Kidney epithelial cell (primary cell): ENCODE measurements around the gene OR5AU1. TPM values are rescaled to one million over a fixed set of nuclear protein-coding genes. Genes with fewer than 3 reads are reported as not detected.

Experiments used
- DNase-seq: peaks from one replicate; pipeline ENCODE4 v3.0.0-alpha.2; 2010; ENCODE audit warnings: low read depth
- H3K27me3 ChIP-seq: 2 replicates; pipeline ENCODE4 v1.6.0; 2011; ENCODE audit warnings: low read length; ENCODE audit not compliant: control insufficient read depth, insufficient read depth
- H3K36me3 ChIP-seq: 2 replicates; pipeline ENCODE4 v1.5.1; 2011; ENCODE audit warnings: low read length; ENCODE audit not compliant: control insufficient read depth, insufficient read depth
- H3K4me3 ChIP-seq: 2 replicates; pipeline ENCODE4 v1.5.1; 2011; ENCODE audit warnings: low read depth, mild to moderate bottlenecking, control low read depth, low read length
- CTCF ChIP-seq: IDR thresholded peaks from 2 replicates; pipeline ENCODE4 v1.5.1; 2011; ENCODE audit warnings: mild to moderate bottlenecking, moderate library complexity, low read length, control low read depth, inconsistent platforms; ENCODE audit not compliant: insufficient read depth, poor library complexity, severe bottlenecking
- total RNA-seq: library from RNA; depleted of rRNA; stranded (reverse); fragments of >200 nt; gene quantifications from 2 replicates; pipeline ENCODE4 v1.2.3, GENCODE V29; 2015

OR5AU1 gene
- total RNA-seq, 1 donor from 2014 or later: not detected

DNA sequence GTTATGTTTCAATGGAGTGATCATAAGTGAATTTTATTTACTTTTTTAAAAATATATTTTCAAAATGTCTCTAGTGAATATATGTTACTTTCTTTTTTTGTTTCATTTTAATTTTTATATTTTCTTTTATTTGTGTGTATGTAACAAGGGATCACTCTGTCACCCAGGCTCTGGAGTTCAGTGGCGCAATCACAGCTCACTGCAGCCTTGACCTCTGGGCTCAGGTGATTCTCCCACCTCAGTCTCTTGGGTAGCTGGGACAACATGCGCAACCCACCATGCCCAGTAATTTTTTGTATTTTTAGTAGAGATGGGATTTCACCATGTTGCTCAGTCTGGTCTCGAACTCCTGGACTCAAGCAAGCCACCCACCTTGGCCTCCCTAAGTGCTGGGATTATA, 36.9 kb downstream of the OR5AU1 start:
- Histone ChIP-seq H3K36me3 (no peaks in the 10 kb centered on the region), H3K27me3 (no peaks in the 10 kb centered on the region), H3K4me3 (no peak overlapping the region)
- TF ChIP-seq CTCF: no peak
- no peak for DNase-seq

DNA sequence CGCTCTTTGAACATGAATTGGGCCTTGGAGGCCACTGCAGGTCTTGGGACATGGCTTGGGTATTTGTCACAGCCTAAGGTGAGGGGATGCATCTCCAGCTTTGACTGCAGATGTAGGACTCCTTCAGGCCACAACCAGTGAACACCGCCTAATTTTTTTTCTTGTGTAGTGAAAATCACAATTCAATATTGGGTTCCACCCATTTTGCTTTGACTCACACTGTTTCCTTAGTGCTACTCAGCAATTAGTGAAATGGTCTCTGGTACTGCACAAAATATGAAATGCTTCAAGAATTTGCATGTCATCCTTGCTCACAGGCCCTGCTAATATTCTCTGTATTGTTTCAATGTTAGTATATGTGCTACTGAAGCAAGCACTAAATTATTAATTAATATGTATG, 42.5 kb downstream of the OR5AU1 start:
- H3K36me3 ChIP-seq: no peaks in the 10 kb centered on the region
- TF ChIP-seq CTCF: no peak
- H3K4me3 ChIP-seq: no peak overlapping the region
- no peaks in the 10 kb centered on the region for H3K27me3 ChIP-seq
- no peak for DNase-seq

DNA sequence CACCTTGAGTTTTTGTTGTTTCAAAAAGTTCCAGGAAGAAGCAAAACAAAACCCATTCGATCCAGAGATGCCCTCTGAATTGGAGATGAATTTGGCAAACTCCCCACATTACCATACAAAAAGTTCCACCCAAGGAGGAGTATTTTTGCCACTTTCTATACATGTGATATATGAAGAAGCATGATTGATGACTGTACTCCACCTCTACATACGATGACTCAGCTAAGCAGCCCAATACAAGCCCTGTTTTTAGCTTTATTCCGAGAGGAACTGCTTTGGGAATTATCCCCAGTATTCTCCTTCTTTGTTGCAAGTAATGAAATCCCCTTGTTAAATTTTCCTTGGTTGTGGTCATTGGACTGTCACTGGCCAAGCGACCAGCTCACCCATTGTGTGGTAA, 43.6 kb downstream of the OR5AU1 start:
- Histone ChIP-seq H3K4me3 (no peak overlapping the region), H3K36me3 (no peaks in the 10 kb centered on the region), H3K27me3 (no peaks in the 10 kb centered on the region)
- no peak for DNase-seq
- no peak for TF ChIP-seq CTCF

DNA sequence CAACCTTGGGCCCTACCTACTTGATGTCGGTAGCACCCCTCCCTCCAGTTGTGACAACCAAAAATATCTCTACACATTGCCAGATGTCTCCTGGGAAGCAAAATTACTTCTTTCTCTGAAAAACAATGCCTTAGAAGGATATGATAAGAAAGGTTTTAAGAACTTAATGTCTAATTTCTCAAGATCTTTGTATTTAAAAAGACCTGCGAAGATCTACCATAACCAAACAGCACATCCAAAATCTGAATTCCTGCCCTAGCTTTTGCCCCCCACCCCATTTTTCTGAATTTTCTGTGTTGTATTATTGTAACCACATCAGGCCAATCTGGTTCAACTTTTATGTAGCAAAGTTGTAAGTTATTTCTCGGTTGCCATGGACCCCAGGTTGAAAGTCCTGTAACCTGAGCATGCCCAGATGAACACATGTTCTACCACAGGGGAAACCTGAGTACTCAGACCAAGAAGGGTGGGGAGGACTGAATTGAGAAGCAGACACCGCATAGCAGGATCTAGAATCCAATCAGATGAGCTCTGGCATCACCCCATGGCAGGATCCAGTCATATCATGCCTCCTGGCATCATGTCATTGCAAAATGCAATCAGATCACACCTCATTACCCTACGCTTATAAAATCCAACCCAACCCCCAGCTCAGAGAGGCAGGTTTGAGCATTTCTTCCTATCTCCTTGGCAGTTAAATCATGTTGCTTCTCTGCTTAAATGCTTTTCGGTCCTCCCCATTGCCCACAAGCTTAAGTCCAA, 46.3 kb downstream of the OR5AU1 start:
- no peak for DNase-seq
- Histone ChIP-seq H3K4me3 (no peak overlapping the region), H3K36me3 (no peaks in the 10 kb centered on the region), H3K27me3 (no peaks in the 10 kb centered on the region)
- TF ChIP-seq CTCF: no peak

DNA sequence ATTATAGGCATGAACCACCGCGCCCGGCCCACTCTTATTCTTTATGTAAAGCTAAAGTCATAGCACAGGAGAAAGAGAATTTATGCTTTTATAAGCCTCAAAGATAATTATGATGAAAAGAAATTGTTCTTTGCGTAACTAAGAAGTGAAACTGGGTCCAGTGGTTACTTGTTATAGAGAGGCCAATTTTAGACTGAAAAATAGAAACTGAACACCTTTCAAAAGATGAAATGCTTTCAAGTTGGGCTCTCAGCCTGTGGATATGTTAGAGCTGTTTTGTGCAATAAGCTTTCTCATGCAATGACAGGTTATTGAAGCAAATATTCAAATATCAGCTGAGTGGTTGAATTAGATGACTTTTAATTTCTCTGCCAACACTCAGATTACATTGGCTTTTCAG, 47.1 kb downstream of the OR5AU1 start:
- Histone ChIP-seq H3K36me3 (no peaks in the 10 kb centered on the region), H3K4me3 (no peak overlapping the region), H3K27me3 (no peaks in the 10 kb centered on the region)
- TF ChIP-seq CTCF: no peak
- DNase-seq: no peak

- Histone ChIP-seq H3K27me3 (no peaks in the 10 kb centered on the region), H3K36me3 (no peaks in the 10 kb centered on the region), H3K4me3 (no peak overlapping the region)
- no peak for TF ChIP-seq CTCF
- DNase-seq: no peak
These were observed 48.5 kb downstream of the OR5AU1 start for GRCh38 chr14:21107283-21107800.
